NB4 (cell line): ENCODE data around the gene KCNN4.

Experiments
- CTCF ChIP-seq: IDR thresholded peaks from one replicate; pipeline ENCODE4 v1.5.1; 2012; ENCODE audit warnings: low read depth, low read length
- MYC ChIP-seq: IDR thresholded peaks from 2 replicates; pipeline ENCODE4 v1.6.1; 2011; ENCODE audit warnings: low read depth, low read length
- POLR2A ChIP-seq: IDR thresholded peaks from 2 replicates; pipeline ENCODE4 v1.6.1; 2011; ENCODE audit warnings: mild to moderate bottlenecking; ENCODE audit not compliant: insufficient read length; ENCODE audit errors: extremely low read depth

- no peak for TF ChIP-seq CTCF
- no peak for TF ChIP-seq MYC
- TF ChIP-seq POLR2A = no peak
These were observed 61.4 kb downstream of the KCNN4 start for GRCh38 chr19:43719378-43719868.
